Aorta (tissue), 5 donors: ENCODE results near the gene NDEL1. TPM values are rescaled to one million over a fixed set of nuclear protein-coding genes. Genes with fewer than 3 reads are reported as not detected.

Source experiments
- ATAC-seq: fragments of 200-7000 bp; cut with Tn5 transposase; one replicate; pipeline ENCODE4 v1.9.1; 2022; ENCODE audit warnings: moderate library complexity; ENCODE audit not compliant: low FRiP score
- DNase-seq, 2 donors: peaks; one replicate each; pipeline ENCODE4 v3.0.0-alpha.2; 2020
- H3K27ac ChIP-seq, 2 donors: one replicate each; pipeline ENCODE4 v1.5.1; 2013; ENCODE audit warnings: low read length in 2 of 2, mild to moderate bottlenecking in 2 of 2, moderate library complexity in 2 of 2, control low read depth in 1 of 2, inconsistent platforms in 1 of 2, low read depth in 1 of 2
- H3K27me3 ChIP-seq, 2 donors: one replicate each; pipeline ENCODE4 v1.6.1; 2013; ENCODE audit warnings: control low read depth in 1 of 2, low read length in 1 of 2, mild to moderate bottlenecking in 1 of 2, moderate library complexity in 1 of 2; ENCODE audit not compliant: insufficient read depth in 2 of 2, control insufficient read depth in 1 of 2
- H3K36me3 ChIP-seq, 2 donors: one replicate each; pipeline ENCODE4 v1.6.1; 2013; ENCODE audit warnings: control low read depth in 1 of 2, low read length in 1 of 2, mild to moderate bottlenecking in 1 of 2; ENCODE audit not compliant: insufficient read depth in 2 of 2, control insufficient read depth in 1 of 2
- H3K4me1 ChIP-seq, 2 donors: one replicate each; pipeline ENCODE4 v1.6.1; 2013; ENCODE audit warnings: low read length in 2 of 2, control low read depth in 1 of 2, mild to moderate bottlenecking in 1 of 2, moderate library complexity in 1 of 2; ENCODE audit not compliant: insufficient read depth in 2 of 2, control insufficient read depth in 1 of 2
- H3K4me3 ChIP-seq, 2 donors: one replicate each; pipeline ENCODE4 v1.5.1; 2013; ENCODE audit warnings: low read length in 2 of 2, control low read depth in 1 of 2, mild to moderate bottlenecking in 1 of 2
- H3K9me3 ChIP-seq: one replicate; pipeline ENCODE4 v1.6.1; 2013; ENCODE audit warnings: mild to moderate bottlenecking, low read length; ENCODE audit not compliant: control insufficient read depth
- WGBS, 2 donors: extraction: QIAGEN DNeasy Blood & Tissue Kit; methylation state at CpG; one replicate each; pipeline ENCODE4 v1.1.7; 2013; 5-methylcytosine and 5-hydroxymethylcytosine counted together
- intact Hi-C, 2 donors: fragments of 100-400 bp; cut with DNase I; formaldehyde crosslinking; loops; one replicate each; pipeline versions ENCODE4 v1.14.2 to v1.15.0; 2022
- long read RNA-seq, 2 donors: library from polyadenylated mRNA; unstranded; transcript quantifications; one replicate each; pipeline ENCODE4 v2.0.0, GENCODE V29; 2020 to 2021
- polyA plus RNA-seq, 2 donors: library from polyadenylated mRNA; stranded (reverse); fragments of 200-250 nt; gene quantifications; one replicate each; pipeline ENCODE4 v1.2.3, GENCODE V29; 2013
- total RNA-seq, 2 donors: library from RNA; stranded (reverse); fragmentation: NEBNext Ultra II Directional; extraction: Animal tissue kit (Norgen Biotek cat#: 25700); gene quantifications; one replicate each; pipeline ENCODE4 v1.2.1, GENCODE V29; 2021
- donor health status: healthy with polysubstance abuse.
- donor health status: Bipolar disorder and iron deficiency.
- donor health status: DM: no; HTN: no; CAD: no.
- donor health status: DM: no; HTN: no; CAD: no.
- donor health status: DM: yes; HTN: yes; CAD: no.

NDEL1 gene, protein sequence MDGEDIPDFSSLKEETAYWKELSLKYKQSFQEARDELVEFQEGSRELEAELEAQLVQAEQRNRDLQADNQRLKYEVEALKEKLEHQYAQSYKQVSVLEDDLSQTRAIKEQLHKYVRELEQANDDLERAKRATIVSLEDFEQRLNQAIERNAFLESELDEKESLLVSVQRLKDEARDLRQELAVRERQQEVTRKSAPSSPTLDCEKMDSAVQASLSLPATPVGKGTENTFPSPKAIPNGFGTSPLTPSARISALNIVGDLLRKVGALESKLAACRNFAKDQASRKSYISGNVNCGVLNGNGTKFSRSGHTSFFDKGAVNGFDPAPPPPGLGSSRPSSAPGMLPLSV
- total RNA-seq, result 100 to 1,000 TPM; 110 to 135 TPM
- polyA plus RNA-seq, result 10 to 100 TPM; 52.3 to 79.3 TPM
- long read RNA-seq, donor 1, transcript NDEL1-201 (9 exons, 2,372 nt), result major isoform, 51 of 152 reads
- long read RNA-seq, donor 1, transcript NDEL1-204 (1 exons, 3,927 nt), result minor isoform, 5 of 152 reads
- long read RNA-seq, donor 1, transcript NDEL1-203 (10 exons, 1,858 nt), result minor isoform, 48 of 152 reads
- long read RNA-seq, donor 1, partial matches to known transcripts, result 12 of 152 reads
- long read RNA-seq, donor 1, other reads (novel, unspliced or antisense), result 34 of 152 reads
- long read RNA-seq, donor 2, transcript NDEL1-203 (10 exons, 1,858 nt), result major isoform, 7 of 33 reads
- long read RNA-seq, donor 2, transcript NDEL1-204 (1 exons, 3,927 nt), result minor isoform, 6 of 33 reads
- long read RNA-seq, donor 2, partial matches to known transcripts, result 2 of 33 reads
- long read RNA-seq, donor 2, other reads (novel, unspliced or antisense), result 16 of 33 reads

DNA sequence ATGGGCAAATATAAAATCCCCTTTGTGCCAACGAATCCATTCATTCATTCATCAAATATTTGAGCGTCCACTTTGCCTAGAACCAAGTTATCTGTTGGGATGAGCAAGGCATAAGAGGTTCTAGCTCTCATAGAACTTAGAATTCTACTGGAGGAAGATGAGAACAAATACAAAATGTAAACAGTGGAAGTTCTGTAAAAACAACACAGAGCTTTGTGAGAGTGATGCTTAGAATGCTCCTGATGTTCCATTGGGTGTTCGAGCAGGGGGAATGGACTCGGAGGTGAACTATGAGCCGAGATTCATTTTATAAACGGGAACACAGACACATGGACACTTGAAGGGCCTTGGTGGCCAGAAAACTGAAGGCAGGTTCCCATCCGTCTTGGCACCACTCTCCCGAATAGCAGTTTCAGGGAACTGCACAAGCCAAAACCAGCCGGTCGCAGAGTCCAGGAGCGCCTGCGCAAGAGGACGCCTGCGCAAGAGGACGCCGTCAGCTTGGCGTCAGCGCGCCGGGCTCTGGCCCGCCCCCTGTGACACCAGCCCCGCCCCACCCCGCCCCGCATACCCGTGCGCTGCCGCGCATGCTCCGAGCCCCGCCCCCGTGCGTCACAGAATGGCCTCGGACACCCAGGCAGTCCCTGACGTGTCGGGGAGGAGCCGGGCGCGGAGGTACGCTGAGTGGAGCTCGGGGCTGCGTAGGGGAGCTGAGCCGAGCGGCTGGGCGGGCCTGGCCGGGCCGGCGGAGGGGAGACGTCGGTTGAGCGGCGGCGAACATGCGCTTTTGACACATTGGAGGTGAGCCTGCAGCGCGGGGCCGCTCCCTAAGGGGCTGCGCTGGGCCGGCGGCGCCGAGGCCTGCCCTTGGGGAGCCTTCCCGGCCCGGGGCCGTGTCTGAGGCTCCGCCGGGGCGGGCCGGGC lies at the start of gene NDEL1:
TSS of gene NDEL1 (plus strand) at position 640 of the 924 bp plus-strand sequence. CDS start 8,388 bp downstream, outside the sequence.
- Histone ChIP-seq H3K4me3 (peak within 1 kb of the TSS; percentile 63 to 92), H3K4me1 (peaks cover 0 to 3% of the 10 kb centered on the region in 2 donors), H3K27ac (peak within 1 kb of the TSS; percentile 94 to 99), H3K9me3 (no peaks in the 10 kb centered on the region), H3K27me3 (no peaks in the 10 kb centered on the region), H3K36me3 (no peaks in the 10 kb centered on the region)
- ATAC-seq (peak; percentile 97), DNase-seq (peak; percentile 100)
- 2% methylated on average over 62 to 68 of the region's 68 CpGs for WGBS, 2 donors
- intact Hi-C loops, result loop anchor here in 1 of 2 donors (5.0 to 10.0 kb wide), 2 partner anchors 49 to 187 kb away; no protein-coding TSS in a partner anchor

- 68 to 80% methylated on average over 6 of the region's 6 CpGs for WGBS, 2 donors
- Histone ChIP-seq H3K27me3 (no peaks in the 10 kb centered on the region), H3K4me3 (no peak overlapping the region), H3K36me3 (no peaks in the 10 kb centered on the region), H3K9me3 (no peaks in the 10 kb centered on the region), H3K4me1 (no peaks in the 10 kb centered on the region), H3K27ac (no peak overlapping the region)
- ATAC-seq (no peak), DNase-seq (peak in 1 of 2 donors; percentile 15)
- intact Hi-C loops, result no loop called here
Observed at GRCh38 chr17:8386841-8387240, 48.8 kb upstream of the NDEL1 start.

DNA sequence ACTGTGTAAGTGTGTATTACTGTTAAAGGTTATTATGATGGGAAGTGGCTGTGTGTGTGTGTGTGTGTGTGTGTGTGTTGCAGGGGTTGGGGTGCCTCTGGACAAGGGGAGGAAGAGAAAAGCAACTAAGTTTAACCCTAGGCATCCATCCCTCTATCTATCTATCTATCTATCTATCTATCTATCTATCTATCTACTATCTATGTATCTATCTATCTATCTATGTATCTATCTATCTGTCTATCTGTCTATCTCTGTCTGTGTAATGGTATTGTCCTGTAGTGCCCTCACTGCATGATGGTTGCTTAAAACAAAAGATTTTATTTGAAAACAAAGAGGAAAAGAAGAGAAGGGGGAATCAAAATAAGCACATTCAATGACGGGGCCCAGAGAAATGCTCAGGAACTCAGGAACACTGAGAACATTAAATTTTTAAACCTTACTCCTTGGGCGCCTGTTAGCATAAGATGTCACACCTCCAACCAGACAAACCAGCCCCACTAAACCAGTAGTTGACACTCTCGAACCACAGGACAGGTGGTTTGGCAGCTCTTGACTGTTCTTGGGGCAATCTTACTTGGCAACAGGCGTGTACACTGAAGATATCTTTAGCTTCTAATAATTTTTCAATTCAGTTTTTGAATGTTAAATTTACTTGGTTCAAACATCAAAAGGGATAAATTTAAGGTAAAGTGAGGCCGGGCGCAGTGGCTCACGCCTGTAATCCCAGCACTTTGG lies 47.6 kb upstream of the NDEL1 start:
- Histone ChIP-seq H3K4me3 (no peak overlapping the region), H3K27me3 (no peaks in the 10 kb centered on the region), H3K27ac (no peak overlapping the region), H3K36me3 (no peaks in the 10 kb centered on the region), H3K9me3 (no peaks in the 10 kb centered on the region), H3K4me1 (no peaks in the 10 kb centered on the region)
- DNase-seq, result no peak
- intact Hi-C loops, result no loop called here
- ATAC-seq, result no peak
- 92% methylated on average over 7 of the region's 7 CpGs for WGBS, 2 donors

- no peaks in the 10 kb centered on the region for H3K9me3 ChIP-seq
- 40 to 43% methylated on average over 9 of the region's 9 CpGs for WGBS, 2 donors
Observed at GRCh38 chr17:8391711-8392110, 44.0 kb upstream of the NDEL1 start.

DNA sequence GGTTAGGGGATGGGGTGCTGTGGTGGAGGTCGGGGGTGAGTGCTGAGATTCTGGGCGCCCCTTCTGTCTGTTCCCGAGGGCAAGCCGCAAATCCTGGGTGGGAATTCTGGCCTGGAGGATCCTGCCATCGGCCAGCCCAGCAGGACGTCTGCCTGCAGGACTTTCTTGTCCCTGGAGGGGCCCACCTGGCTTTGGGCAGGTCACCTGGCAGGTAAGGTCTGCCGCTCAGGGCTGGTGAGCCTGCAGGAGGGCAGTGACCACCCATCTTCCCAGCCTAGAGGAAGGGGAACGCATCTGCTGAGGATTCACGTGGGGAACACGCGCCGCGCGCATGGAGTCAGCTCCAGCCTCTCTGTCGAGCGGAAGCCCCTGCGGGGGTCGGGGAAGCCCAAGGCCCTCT lies 43.4 kb upstream of the NDEL1 start:
- intact Hi-C loops, result no loop called here
- DNase-seq (peak in 1 of 2 donors; percentile 24), ATAC-seq (no peak)
- Histone ChIP-seq H3K4me3 (no peak overlapping the region), H3K27me3 (no peaks in the 10 kb centered on the region), H3K9me3 (no peaks in the 10 kb centered on the region), H3K36me3 (no peaks in the 10 kb centered on the region), H3K27ac (no peak overlapping the region), H3K4me1 (no peaks in the 10 kb centered on the region)
- 61 to 63% methylated on average over 18 of the region's 18 CpGs for WGBS, 2 donors

More at GRCh38 chr17:8391711-8392110, 44.0 kb upstream of the NDEL1 start:
- H3K27me3 ChIP-seq, result no peaks in the 10 kb centered on the region
- ATAC-seq, result no peak
- no peaks in the 10 kb centered on the region for H3K36me3 ChIP-seq
- H3K4me3 ChIP-seq, result no peak overlapping the region
- peak in 1 of 2 donors; percentile 17 for DNase-seq
- no peaks in the 10 kb centered on the region for H3K4me1 ChIP-seq
- intact Hi-C loops, result no loop called here
- H3K27ac ChIP-seq, result no peak overlapping the region

- DNase-seq (peak in 1 of 2 donors; percentile 36), ATAC-seq (no peak)
- Histone ChIP-seq H3K27ac (no peak overlapping the region), H3K9me3 (no peaks in the 10 kb centered on the region), H3K4me1 (no peaks in the 10 kb centered on the region), H3K27me3 (no peaks in the 10 kb centered on the region), H3K4me3 (no peak overlapping the region), H3K36me3 (no peaks in the 10 kb centered on the region)
- WGBS, 2 donors, result 82 to 83% methylated on average over 45 to 46 of the region's 46 CpGs
- intact Hi-C loops, result no loop called here
Observed at GRCh38 chr17:8392674-8393469, 42.8 kb upstream of the NDEL1 start.

GRCh38 chr17:8393470-8394231 lies 42.0 kb upstream of the NDEL1 start:
- WGBS, 2 donors, result 53 to 60% methylated on average over 8 of the region's 8 CpGs
- no peak overlapping the region for H3K27ac ChIP-seq
- H3K4me1 ChIP-seq, result no peaks in the 10 kb centered on the region
- intact Hi-C loops, result no loop called here
- no peaks in the 10 kb centered on the region for H3K9me3 ChIP-seq
- ATAC-seq (no peak), DNase-seq (peak in 1 of 2 donors; percentile 42)
- H3K27me3 ChIP-seq, result no peaks in the 10 kb centered on the region
- no peak overlapping the region for H3K4me3 ChIP-seq
- no peaks in the 10 kb centered on the region for H3K36me3 ChIP-seq
